UCSD-AML1 (cell line): ENCODE data around the gene GALNT18.

Experiments
- DNase-seq: peaks from one replicate; lab custom pipeline; 2025; ENCODE audit not compliant: unreplicated experiment; lab: John Stamatoyannopoulos, UW

Gene GALNT18

GRCh38 chr11:11588243-11588642 is 33.6 kb downstream of the GALNT18 start:
- DNase-seq = no peak

- no peak for DNase-seq
Observed at GRCh38 chr11:11587122-11587521, 34.7 kb downstream of the GALNT18 start.

DNA sequence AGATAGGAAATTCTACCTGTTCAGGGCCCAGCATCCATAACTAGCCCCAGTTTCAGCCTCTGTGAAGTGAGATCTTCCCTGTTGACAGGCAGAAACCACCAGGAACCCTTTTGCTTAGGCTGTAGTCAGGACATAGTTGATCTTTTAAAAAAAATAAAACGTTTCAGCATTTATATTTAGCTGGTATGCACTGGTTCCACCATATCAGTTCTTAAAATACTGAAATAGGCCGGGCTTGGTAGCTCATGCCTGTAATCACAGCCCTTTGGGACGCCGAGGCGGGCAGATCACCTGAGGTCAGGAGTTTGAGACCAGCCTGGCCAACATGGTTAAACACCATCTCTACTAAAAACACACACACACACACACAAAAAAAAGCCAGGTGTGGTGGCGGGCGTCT is 35.3 kb downstream of the GALNT18 start:
- no peak for DNase-seq

GRCh38 chr11:11584937-11585336 is 36.9 kb downstream of the GALNT18 start:
- no peak for DNase-seq

- DNase-seq = no peak
Observed at GRCh38 chr11:11584530-11584810, 37.3 kb downstream of the GALNT18 start.

DNA sequence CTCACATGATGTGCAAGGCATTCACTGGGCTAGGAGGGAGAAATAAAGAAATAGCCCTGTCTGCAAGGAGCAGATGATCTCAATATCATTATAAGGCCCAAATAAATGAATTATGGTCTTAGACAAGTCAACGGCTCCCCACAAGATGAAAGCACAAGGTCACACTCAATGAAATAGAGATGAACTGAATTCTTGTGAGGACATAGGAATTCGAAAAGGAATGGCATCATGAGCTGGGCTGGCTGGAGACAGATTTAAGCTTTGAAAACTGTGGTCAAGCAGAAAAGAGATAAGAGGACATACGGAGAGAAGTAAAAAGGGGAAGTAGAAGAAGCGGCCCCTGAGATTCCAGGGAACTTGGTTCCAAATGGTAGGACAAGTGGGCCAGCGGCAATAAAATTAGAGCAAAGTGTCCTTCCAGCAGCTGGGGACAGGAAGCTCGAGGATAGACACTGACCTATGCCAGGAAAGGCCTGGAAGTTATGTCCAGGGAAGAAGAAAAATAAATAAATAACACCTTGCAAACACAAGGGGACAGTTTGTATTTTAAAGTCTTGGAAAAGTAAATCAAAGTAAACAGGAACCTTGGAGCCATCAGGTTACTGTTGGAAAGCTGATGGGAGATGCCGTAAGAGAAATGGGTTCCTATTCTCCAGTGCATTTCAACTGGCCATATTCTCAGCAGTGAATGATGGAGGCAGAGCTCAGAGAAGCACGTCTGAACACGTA is 37.8 kb downstream of the GALNT18 start:
- no peak for DNase-seq

DNA sequence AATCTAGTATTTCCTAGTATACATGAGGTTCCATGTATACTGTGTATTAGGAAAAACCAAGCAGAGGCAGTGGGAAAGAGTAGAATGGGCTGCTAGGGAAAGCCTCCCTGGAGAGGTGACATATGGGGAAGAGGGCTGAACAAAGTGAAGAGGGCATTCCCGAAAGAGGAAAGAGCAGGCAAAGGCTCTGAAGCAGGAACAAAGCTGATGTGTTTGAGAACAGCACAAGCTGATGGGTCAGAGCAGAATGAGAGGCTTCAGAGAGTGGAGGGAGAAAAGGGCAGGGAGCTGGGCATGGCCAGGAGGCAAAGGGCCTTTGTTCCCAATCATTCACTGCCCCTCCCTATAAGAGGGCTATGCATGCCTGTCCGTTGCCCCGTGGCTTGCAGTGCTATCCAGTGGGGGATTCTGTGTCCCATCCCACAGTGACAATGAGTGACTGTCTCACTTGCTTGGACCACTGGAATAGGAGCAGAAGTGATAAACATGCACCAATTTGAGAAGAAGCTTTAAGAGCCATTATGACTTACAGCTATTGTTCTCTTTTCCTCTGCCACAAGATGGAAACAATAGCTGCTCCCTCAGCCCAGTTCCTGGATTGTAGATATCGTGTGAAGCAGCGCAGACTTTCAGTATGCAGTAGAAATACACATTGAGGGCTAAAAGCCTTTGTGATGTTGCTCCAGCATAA is 39.6 kb downstream of the GALNT18 start:
- no peak for DNase-seq

DNA sequence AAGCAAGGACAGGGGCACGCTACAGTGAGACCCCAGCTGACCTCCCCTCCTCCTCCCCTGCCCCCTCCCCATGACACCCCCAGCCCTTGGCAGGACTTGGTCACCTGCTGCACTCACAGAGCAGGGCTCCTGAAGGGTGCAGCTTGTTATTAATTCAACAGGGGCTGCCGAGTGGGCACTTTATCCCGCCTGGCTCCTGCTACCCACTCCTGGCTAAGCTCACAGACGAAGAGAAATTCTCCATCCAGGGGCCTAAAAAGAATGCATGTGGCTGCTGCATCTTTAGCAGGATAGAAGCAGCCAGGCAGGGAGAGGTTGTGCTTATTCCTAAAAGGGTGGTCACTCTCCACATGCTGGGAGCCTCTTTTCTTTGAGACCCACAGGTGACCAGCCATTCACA is 40.3 kb downstream of the GALNT18 start:
- no peak for DNase-seq

- no peak for DNase-seq
Observed at GRCh38 chr11:11580841-11581411, 40.9 kb downstream of the GALNT18 start.

DNA sequence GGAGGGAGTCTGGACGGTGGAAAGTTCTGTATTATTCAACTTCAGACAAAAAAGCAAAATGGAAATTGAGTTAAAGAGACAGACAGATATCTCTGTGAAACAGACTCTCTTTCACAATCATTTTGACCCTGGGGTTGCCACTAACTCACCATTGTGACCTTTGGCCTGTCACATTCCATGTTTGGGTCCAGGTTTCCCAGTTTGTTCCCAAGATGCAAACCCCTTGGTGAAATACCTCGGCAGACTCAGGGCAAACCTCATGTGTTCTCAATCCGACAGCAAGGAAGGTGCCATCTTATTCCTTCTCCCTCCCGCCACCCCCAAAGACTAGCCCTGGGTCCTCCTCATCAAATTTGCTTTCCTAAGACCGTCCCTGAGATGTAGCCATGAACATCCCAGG is 41.8 kb downstream of the GALNT18 start:
- DNase-seq = no peak

DNA sequence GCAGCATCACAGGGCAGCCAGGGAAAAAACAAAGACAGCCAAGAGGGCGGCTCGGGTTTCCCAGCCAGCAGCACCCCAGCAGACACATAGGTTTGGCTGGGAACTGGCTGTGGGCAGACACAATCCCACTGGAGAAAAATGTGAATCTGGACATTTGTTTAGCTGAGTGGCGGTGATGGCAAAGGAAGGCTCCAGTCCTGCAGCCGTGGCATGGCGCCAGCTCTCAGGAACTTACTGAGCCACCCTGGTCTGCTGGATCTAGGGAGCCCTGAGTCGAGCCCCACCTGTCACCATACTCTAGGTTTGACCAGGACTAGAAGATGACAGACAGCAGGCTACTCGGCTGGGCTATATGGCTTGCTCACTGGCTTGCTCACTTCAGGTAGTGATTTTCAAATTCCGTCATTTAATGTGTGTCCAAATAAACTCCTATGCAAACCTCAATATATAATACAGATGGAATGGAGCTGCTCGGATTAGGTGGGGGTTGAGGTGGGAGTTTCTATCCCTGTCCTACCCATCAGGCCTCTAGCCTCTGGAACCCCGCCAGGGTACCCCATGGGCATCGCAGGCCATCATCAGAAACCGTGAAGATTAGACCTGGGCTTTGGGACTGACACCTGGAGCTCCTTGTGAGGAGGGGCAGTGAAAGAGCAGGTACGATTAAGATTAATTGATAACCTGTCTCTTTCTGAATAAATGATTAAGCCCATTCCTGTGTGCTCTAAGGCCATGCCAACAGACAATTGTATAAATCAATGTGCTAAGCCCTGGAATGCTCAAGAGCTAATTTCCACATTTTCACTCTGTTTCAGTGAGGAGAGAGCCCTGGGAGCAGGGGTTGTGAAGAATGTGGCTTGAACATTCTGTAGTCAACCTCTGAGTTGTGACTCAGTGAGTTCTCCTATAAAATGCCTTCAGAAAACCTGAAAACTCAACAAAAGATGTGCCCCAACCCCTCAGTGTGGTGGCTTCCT is 42.5 kb downstream of the GALNT18 start:
- DNase-seq = no peak

GRCh38 chr11:11577932-11578911 is 43.6 kb downstream of the GALNT18 start:
- no peak for DNase-seq

DNA sequence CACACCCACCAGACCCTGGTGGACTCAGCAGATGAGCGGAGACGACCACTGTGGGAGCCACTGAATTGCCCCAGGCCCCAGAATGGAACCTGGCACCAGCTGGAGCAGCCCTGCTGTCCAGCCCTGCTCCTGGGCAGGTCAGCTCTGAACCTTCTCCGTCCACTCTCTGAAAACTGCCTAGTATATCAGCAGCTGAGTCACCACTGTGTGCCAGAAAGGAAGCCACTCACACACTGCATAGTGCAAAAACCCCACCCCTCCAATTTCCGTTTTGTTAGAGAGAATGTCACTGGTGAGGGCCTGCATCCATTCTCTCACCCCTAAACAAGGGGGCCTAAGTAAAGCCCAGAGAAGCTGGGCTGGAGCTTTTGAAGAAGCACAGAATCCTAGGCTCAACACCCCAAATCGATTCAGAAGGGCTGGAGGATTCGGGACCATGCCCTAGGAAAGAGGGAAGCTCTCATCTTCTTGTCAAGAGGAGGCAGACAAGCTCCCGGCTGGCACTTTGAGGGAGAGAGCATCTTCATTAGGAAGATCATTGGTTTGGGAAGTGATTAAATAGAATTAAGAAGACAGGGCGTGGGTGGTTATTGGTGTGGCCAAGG is 44.5 kb downstream of the GALNT18 start:
- DNase-seq = peak; percentile 35

GRCh38 chr11:11574373-11575287 is 47.2 kb downstream of the GALNT18 start:
- DNase-seq = no peak

DNA sequence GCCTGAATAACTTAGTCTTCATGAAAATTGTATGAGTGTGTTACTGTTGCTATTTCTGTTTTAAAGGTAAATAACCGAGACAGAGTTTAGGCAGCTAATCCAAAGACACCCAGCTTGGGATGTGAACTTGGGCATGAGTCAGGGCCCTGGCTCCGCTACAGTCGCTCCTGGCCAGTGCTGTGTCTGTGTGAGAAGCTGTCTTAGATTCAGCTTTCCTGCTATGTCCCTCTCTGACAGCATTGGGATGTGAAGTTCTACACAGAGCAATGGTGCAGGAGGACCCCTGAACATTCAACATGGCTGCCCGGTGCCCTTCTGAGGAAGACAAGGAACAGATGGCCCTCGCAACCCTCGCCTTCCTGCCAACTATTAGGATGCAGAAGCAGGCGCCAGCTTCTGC is 49.4 kb downstream of the GALNT18 start:
- no peak for DNase-seq

GRCh38 chr11:11571893-11572292 is 49.9 kb downstream of the GALNT18 start:
- no peak for DNase-seq

GRCh38 chr11:11570823-11571222 is 51.0 kb downstream of the GALNT18 start:
- DNase-seq = no peak

DNA sequence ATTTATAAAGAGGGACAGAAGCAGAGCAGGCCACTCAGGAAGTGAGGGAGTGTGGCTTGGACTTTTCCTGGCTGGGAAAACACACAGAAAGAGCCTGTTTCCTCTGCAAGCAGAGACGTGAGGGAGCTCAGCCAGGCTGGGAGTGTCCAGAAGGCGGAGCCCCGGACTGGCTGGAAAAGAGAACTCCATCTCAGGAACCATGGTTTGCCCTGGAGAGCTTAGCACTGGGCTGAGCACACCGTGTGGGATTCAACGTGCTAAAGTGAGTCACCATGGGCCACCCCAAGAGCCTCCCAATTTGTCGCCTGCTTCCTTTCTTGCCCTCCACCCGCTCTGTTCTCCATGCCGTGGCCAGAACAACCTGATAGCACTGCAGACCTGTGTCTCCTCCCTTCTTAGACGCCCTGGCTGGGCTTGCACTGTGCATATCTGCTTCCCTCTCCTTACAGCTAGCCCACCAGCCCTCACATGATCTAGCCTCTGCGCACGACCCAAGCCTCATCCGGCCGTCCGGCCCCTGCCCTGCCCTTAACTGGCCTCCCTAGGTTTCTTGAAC is 51.8 kb downstream of the GALNT18 start:
- DNase-seq = peak; percentile 63
